ENCODE measurements around the gene ABCB1.
"Not testable (repeated sequence)": the region's sequence is repeated elsewhere in the genome, so short reads cannot be mapped to it uniquely, and the experiment has no call there.

The ABCB1 gene

DNA sequence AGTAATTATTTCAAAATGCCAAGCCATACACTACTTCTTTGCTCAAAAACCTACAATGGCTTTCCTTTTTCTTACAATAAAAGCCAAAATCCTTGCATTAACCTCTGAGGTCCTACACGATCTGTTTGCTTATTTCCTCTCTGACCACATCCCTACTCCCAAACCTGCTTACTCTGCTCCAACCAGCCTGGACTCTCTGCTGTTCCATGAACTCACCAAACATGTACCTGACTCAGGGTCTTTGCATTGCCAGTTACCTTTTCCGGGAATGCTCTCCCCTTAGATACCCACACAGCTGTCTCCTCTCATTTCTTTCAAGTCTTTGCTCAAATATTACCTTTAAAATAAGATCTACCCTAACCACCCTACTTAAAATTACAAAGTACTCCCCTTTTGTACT, 127.5 kb downstream of the ABCB1 start:
- DNase-seq (ENCODE audit: low spot score): no peak

DNA sequence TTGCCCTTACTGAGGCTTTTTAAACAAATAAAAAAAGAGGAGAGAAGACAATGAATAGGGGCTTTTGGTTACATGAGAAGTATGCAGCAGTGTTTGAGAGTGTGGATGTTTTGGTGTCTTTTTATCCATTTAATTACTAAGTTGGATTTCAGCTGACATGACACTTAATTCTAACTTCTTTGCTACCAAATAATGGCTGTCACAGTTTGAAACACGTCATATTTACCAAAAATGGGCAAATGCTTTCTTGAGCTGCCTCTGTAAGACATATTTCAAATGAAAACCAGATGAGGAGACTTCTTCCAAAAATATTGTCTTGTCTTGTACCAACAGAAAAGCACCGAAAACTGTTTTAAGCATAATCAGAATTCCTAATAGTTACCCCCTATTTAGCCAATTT, 129.2 kb downstream of the ABCB1 start:
- no peak for DNase-seq (ENCODE audit: low spot score)

GRCh38 chr7:87469204-87469603, 131.5 kb downstream of the ABCB1 start:
- not testable (repeated sequence) for DNase-seq (ENCODE audit: low spot score)

- not testable (repeated sequence) for DNase-seq (ENCODE audit: low spot score)
Measured at GRCh38 chr7:87465534-87465880, 135.2 kb downstream of the ABCB1 start.

DNA sequence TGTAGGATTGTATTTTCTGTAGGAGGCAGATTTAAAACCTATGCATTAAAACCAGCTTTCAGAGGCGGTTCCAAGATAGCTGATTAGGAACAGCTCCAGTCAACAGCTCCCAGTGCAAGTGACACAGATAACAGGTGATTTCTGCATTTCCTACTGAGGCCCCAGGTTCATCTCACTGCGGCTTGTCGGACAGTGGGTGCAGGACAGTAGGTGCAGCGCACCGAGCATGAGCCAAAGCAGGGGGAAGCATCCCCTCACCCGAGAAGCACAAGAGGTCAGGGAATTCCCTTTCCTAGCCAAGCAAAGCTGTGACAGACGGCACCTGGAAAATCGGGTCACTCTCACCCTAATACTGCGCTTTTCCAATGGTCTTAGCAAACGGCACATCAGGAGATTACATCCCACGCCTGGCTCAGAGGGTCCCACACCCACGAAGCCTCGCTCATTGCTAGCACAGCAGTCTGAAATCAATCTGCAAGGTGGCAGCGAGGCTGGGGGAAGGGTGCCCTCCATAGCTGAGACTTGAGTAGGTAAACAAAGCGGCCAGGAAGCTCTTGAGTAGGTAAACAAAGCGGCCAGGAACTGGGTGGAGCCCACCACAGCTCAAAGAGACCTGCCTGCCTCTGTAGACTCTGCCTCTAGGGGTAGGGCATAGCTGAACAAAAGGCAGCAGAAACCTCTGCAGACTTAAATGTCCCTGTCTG, 135.7 kb downstream of the ABCB1 start:
- DNase-seq (ENCODE audit: low spot score): not testable (repeated sequence)

DNA sequence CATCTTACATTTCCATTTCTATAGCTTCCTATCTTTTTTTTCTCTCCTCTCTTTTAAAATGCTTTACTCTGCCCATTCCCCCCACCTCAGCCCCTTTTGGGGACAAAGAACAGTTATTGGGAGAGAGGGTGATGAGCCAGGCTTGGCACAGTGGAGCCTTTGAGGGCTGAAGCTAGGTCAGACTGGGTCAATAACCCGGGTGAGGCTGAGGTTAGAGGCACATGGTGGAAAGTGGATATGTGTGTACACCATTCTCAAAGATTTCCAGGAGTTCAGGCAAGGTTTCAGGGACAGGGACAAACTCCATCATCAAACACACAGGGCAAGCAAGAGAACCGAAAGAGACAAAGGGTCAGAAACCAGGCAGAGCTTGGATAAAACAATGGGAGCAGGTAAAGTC, 136.7 kb downstream of the ABCB1 start:
- no peak for DNase-seq (ENCODE audit: low spot score)

DNA sequence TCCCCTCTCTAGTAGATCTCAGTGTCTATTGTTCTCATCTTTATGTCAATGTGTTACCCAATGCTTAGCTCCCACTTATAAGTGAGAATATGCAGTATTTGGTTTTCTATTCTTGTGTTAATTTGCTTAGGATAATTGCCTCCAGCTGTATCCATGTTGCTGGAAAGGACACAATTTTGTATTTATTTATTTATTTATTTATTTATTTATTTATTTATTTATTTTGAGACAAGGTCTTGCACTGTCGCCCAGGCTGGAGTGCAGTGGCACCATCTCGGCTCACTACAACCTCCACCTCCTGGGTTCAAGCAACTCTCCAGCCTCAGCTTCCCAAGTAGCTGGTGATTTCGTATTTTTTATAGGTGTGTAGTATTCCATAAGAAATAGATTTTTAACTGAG, 140.2 kb downstream of the ABCB1 start:
- not testable (repeated sequence) for DNase-seq (ENCODE audit: low spot score)

DNA sequence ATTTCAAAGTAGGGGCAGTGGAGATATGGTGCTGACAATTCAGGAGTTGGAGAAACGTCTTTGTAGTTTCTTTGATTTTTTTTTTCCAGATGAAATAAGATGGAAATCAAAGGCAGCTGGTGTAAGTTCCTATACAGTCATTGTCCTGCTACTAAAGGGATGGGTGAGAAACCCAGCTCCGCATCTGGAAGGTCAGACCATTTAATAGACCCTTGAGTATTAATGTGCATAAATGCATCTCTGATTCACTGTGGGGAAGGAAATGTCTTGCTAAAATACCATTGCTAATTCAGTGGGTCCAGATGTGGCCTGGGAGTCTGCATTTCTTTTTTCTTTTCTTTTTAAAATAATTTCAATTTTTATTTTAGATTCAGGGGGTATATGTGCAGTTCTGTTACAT, 140.7 kb downstream of the ABCB1 start:
- DNase-seq (ENCODE audit: low spot score): no peak

- no peak for DNase-seq (ENCODE audit: low spot score)
Measured at GRCh38 chr7:87458148-87458547, 142.5 kb downstream of the ABCB1 start.

GRCh38 chr7:87456247-87456646, 144.4 kb downstream of the ABCB1 start:
- DNase-seq (ENCODE audit: low spot score): no peak
